Bone marrow (tissue), 2 donors: ENCODE measurements around the gene LPP.
A peak's percentile ranks its signal among the peaks of the same experiment; 100 is the strongest.

ENCODE experiments used
- DNase-seq, 2 donors: peaks; one replicate each; lab custom pipeline; 2025; lab: John Stamatoyannopoulos, UW

The LPP gene

DNA sequence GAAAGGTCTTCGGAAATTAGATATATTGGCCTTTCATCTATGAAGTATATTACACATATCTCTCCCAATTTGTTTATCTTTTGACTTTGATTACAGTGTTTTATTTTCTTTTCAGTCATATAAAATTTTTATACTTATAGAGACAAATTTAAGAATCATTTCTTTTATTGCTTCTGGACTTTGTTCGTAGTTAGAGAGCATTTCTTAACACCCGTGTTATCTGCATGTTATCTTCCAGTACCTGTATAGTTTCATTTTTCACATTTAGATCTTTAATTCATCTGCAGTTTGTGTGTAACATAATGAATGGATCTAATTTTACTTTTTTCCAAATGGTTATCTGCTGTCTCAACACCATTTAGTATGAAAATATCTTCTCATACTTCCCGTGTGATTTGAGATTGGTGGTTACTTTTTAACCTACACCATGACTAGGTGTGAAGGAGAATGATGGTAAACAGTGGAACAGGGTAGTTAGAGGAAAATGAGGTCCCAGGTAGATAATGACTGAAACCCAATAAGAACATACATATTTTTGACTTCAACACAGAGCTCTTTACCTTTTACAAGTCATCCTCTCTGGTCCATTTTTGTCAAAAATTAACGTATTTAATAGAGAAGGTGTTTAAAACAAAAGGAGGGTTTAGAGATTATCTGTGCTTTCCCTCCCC is 99.3 kb downstream of the LPP start:
- DNase-seq, result no peak

DNA sequence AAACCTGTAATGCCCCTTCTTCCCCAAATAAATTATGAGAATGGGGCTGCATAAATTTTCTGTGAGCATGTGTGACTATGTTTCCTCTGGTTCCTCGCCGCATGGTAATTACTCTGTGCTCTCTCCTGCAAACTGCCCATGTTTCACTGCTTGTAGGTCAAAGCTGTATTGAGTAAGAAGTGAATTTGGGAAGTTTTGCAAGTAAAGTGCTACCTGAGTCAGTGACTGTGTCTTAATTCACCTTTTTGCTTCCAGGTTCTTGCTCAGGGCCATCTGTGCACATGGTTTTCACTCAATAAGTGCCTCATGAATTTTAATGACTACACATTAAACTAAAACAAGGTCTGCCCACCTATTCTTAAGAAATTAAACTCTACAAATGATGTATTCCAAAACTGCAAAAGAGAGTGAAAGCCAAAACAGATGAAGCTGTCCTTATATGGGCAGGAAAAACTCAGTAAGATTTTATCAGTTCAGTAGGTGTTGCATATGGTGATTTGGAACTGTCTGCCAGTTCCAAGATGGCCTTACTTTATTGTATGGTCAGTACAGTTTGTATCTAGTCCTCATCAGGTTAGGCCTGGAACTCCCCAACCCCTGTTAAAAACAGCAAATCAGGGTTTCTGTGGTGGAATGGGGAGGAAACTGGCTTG is 100.0 kb downstream of the LPP start:
- no peak for DNase-seq

DNA sequence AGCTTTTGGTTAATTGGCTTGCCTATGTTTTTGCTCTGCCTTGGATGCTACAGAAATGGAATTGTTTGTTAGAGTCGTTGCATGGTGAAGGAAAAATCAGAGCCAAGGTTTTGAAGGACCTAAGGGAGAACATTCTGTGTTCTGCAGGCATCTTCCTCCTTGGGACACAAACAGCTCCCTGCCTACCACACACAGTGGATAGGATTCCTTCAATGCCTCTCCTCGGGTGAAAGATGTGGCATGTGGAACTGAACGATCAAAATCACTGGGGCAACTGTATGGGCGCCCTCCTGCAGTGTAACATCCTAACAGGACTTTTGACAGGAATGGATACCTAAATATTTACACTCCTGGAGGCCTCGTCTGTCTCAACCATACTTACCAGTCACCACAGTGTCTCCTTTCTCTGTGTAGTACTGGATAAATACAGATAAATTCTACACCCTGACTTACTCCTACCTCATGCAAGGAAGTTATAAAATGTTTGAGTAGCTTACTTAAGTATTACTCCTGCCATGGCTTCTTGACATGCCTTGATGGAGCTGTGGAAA is 100.6 kb downstream of the LPP start:
- DNase-seq, result no peak

DNA sequence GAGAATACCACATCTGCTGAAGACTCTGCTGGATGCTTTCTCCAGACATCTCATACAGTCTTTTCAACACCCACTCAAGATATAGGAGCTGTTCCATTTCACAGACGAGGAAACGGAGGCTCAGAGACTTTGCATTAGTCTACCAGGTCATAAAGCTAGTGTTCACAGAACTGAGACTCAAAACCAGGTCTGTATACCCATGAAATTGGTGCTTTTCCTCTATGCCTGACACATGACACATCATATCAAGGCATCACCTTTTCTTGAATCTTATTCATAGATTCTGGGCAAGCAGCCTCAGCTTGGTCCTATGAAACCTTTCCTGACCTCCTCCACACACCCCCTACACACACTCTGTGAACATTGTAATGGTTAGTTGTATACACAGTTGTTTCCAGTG is 101.2 kb downstream of the LPP start:
- DNase-seq, result no peak

DNA sequence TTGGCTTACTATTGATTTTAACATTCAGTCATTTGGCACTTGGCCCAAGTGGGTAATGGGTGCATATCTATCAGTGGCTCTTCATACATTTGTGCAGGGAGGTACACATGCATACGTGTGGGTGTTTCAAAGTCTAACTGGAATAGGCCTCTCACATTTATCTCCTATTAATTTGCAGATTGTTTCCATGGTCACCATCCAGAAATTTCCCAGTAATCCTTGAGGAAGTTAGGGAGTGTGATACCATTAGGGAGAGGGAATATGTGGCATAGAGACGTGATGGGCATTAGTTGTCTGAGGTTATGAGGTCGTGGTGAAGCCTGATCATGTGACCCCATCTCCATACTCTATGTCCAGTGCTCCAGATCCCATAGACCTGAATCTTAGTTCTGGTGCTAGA is 102.8 kb downstream of the LPP start:
- DNase-seq, result no peak

DNA sequence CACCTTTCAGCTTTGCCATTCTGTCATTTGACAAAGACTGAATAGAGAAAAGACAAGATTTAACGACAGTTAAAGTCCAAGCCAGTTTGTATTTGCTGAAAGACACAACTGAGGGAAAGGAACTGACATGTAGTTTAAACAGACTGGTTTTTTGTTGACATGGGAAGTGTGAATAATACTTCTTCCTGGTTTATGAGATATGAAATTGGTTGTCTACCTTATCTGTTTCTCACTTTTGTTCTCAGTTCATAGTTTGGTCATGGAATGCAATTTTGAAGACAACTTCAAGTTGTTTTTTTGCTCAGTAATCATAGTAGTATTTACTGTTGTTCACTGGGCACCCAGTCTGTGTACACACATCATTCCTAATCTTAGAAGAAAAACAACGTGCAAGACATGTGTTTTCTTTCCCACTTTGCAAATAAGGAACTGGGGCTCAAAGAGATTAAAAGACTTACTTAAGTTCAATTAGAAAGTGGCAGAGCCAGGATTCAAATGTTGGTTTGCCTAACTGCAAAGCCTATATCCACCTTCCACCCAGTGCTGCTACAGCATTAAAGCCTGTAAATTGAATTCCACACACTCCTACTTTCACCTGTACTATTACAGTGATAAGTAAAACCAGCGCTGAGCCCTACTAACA is 103.5 kb downstream of the LPP start:
- DNase-seq, result no peak

DNA sequence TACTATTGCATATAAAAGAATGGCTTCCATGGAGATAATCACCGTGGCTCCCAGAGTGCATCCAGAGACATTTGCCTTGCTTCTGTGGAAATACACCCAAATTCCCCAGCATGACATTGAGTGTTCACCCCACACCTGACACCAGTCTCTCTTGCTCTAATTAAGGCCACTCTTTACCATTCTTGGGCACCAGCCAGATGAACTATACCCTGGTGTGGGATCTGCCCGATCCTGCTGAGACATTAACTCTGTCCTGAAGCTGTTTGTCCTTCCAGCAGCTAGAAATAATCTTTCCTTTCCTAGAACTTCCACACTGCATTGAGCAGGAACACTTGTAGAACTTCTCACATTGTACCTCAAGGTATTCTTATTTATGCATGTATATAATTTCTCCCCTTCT is 105.2 kb downstream of the LPP start:
- DNase-seq, result no peak

DNA sequence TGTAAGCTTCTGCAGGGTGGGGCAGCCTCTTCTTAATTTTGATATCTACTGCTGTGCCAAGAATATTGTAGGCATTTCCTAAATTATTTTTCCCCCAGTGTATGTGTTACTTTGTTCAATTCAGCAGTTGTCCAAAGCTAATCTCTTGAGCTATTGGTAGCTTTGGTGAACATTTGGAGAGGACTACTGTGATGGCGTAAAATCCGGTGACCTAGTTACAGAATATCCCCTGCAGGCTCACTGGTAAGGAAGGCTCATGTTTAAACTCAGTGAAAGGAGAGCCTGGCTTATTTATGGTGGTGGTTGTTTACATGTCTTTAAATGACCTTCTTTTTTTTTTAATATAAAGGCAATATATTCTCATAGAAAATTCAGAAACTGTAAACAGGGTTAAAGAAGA is 105.6 kb downstream of the LPP start:
- no peak for DNase-seq

DNA sequence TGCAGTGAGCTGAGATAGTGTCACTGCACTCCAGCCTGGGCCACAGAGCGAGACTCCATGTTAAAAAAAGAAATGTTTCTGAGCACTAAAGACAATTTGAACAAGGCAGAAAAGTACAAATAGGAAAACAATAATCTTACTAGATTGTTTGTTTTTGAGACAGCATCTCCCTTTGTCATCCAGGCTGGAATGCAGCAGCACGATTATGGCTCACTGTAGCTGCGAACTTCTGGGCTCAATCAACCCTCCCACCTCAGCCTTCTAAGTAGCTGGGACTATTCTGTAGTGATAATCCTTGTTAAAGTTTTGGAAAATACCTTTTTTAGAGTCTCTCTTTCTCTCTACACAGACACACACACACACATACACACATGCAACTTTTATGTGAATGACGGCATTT is 107.1 kb downstream of the LPP start:
- no peak for DNase-seq

DNA sequence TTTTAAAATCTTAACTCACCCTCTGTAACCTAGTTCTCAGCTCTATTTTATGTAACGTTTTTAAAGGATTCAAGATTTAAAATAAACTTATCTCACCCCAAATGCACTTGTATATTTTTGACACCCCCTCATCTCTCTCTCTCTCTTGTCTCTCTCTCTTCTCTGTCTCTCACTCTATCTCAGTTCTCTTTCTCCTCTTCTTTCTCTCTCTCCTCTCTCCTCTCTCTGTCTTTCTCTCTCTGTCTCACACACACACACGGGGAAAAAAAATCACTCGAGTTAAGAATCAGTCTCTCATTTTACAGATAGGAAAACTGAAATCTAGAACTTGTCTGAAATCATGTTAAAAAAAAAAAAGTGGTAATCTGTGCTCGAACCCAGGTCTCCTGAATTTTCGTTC is 108.5 kb downstream of the LPP start:
- no peak for DNase-seq

DNA sequence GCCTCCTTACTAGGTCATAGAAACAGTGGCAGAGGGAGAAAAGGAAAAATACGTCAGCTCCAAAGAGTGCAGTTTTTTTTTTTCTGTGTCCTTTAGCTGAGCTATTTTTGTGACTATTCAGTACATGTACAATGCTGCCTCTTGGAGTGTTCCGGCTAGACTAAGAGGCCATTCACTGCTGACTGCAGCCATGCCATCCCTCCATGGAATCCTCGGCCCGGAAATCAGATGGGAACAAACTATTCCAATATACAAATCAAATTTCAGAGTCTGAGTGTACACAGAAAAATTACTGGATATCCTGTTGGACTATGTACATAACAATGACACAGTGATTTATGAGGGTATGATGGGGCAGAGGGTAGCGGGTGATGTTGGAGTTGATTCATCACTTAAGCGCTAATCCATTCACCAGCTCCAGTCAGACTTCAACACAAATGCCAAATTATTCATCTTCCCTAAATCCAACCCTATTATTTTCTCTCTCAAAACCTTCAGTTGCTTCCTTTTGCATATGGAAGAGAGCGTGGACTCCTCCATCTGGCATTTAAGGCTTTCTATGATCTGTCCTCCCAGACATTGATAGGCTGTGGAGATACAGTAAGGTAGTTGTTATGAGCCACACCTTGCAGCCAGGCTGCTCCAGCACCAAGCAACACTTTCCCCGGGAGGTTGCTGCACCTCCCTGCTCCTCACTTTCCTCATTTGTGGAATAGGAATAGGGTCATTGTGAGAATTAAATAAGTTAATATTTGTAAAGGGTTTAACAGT is 109.1 kb downstream of the LPP start:
- DNase-seq, result no peak

DNA sequence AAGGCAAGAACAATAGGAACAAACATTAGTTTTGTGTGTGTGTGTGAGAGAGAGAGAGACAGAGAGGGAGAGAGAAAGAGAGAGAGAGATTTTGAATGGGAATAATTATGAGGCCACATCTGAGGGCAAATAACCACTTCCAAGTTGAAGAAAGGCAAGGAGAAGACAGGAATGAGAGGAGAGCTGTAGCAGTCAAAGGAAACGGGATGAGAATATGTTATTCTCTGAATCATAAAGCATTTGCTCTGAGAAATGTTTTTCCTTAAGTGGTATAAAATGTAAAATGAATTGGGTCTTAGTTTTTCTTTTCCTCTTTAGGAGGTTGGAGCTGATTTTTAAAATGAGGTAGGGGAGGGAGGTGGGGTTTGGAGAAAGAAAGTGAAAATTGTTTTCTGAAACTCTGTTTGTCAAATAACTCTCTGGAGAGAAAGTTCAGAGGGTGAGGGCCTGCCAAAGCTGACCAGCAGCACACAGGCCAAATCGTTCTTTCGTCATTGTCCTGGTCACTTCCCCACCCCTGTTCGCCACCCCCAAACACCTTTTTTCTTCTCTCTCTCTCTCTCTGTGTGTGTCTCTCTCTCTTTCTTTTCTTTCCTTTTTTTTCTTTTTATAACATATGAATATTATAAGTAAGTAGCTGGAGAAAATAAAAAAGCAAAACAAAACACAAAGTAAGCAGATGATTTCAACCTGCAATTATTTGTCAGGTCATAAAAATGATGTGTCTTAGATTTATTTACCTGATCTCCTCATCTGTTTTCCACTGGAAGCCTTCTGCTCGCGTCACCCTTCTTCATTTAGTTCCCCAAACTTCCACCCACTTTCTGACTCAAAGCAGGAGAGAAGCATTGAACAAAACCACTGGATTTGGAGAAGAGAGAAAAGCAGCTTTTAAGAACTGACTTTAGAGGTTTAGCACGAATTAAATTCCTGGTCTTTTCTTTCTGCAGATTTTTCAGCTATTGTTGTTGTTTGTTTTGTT is 110.6 kb downstream of the LPP start:
- no peak for DNase-seq

DNA sequence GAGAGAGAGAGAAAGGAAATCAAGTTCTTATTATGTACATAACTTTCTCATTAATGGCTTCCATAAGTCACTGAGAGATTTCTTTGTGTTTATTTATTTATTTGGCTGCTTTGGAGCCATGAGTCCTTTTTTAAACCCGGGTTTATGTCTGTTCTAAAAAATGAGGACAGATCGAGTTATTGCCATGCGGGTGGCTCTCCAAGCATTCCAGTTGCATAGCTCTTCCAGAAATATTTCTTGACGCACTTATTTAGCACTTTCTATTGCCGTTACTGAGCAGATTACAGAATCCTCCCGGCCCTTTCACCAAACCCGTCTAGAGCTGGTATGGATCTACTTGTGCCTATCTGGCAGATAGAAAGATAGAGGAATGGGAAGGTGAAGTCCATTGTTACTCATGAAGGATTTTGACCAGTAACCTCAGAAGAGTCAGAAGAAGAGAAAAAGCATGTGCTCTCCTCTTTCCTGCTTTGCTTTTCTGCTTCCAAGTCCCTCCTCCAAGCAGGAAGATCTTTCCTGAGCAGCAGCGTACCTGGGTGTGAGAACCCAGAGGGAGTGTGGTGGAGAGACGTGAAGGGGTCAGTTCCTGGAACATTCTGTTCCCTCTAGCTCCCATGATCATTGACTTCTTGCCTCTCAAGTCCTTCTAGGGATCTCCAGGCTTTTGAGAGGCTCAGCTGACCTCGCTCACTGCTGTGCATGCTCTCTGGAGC is 112.8 kb downstream of the LPP start:
- DNase-seq, result no peak

DNA sequence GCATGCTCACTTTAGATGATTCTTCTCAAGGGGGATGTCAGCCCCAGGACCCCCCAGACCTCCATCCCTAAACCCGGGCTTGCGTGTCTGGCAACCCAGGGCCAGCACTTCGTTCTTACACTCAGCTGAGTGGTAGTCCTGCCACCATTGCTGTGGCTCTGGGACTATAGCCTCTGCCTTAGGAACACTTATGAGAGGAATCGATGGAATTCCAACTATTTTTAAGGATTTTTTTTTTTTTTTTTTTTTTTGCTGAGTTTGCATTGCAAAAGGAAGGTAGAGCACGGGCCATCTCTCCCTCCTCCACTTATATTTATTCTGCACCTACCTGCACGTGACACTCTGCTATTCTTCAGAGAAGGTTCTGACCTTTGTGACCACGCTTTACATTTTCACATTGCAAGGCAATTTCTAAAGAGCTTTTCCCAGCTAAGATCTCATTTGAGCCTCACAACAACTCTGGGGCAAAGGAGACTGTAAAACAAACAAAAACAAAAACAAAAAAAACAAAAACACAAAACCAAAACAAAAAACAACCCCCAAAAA is 113.9 kb downstream of the LPP start:
- no peak for DNase-seq

DNA sequence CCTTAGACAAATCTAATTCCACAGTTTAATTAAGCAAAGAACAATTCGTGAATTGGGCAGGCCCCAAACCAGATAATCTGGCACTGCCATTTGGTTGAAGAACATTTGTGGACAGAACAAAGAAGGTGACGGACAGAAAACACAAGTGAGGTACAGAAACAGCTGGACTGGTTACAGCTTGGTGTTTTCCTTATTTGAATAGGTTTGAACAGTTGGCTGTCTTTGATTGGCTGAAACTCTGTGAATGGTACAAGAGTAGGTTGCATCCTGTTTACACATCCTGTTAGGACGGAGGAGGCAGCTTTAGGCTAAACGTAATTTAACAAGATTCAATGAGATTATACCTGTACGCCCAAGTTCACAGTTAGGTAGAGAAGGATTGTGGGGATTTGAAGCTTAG is 114.4 kb downstream of the LPP start:
- DNase-seq, result no peak

DNA sequence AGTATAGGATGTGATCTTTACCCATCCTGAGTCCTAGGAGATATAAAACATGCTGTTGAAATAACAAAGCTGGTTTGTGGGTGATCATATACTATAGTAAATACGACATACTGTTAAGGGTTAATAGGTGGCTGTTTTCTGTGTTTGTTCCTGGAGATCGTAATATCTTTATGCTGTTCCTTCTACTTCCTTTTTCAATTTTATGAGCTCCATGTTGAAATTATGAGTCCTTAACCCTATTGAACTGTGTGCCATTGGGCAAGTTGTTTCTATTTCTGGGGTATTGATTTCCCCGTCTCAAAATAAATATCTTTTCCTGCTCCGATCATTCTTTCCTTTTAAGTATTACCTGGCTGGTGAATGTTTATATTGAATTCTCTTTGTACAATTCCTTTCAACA is 115.1 kb downstream of the LPP start:
- DNase-seq, result no peak

DNA sequence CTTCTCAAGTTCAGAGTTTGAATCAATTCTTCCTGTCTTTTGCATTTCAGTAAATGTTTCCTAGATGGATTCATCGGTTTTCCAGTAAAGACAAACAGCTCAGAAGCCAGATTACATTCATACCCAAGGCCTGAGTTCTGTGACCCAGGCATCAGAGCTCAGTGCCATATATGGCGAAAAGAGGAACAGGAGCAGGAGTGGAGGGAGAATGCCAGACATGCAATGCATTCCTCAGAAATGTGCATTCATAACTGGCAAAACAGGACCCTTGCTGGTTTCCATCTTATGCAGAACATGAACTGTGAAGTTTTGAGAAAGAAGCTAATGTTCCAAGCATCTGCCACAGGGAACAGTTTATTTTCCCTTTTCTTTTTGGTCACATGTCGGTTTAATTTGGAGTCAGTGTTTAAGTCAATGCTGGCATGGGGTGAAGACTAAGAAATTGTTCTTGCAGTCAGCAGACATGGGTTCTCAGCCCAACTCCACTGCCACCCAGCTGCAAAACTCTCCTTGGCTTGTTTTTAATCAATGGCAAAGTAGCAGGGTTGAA is 116.5 kb downstream of the LPP start:
- peak in 1 of 2 donors; percentile 43 for DNase-seq

DNA sequence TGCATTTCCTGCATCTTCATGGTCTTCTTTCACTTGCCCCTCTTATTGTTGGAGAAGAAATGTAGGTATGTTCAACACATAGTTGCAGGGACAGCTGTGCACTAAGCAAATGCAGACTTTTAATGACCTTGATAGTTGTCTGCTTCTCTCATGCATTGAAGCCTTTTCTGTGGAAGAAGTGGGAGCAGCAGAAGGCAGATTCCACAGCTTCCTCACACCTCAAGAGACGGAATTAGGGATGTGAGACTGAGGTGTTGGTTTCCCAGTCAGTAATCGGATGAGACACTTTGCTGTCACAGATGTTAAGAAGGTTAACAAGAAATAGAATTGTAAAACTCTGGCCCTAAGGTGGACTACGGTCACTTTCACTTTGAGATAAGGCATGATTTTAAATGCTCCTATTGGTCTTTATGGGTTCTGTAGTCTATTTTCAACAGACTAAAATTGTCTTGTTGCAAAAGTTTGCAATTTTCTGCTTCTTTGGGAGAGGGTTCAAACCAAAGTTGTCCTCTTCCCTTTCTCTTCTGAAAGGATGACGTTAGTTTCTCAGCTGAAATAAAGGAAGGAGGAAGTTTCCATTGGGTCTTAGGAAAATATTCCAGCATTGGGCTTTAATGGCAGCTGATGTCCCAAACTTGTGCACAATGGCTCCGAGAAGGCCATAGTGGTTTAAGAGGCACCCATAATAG is 117.4 kb downstream of the LPP start:
- no peak for DNase-seq
